Loucy (cell line): ENCODE data around the gene HOXB4.

ENCODE experiments used
- H2AFZ ChIP-seq: fragments of 200-600 bp; sonication (generic); 2 replicates; pipeline ENCODE4 v1.6.0; 2016; ENCODE audit warnings: antibody characterized with exemption, mild to moderate bottlenecking, low read length, moderate library complexity
- H3F3A ChIP-seq: fragments of 200-600 bp; 2 replicates; pipeline ENCODE4 v1.6.0; 2016; ENCODE audit warnings: antibody characterized with exemption, low read depth, mild to moderate bottlenecking
- H3K27me3 ChIP-seq: fragments of 200-600 bp; sonication (generic); 2 replicates; pipeline ENCODE4 v1.6.1; 2014; ENCODE audit warnings: low read length, mild to moderate bottlenecking; ENCODE audit not compliant: insufficient read depth, poor library complexity, severe bottlenecking
- H3K36me3 ChIP-seq: fragments of 200-600 bp; sonication (generic); 2 replicates; pipeline ENCODE4 v1.6.1; 2016; ENCODE audit warnings: low read length; ENCODE audit not compliant: insufficient read depth
- H3K4me1 ChIP-seq: fragments of 200-600 bp; sonication (generic); 2 replicates; pipeline ENCODE4 v1.5.1; 2014; ENCODE audit warnings: low read length, mild to moderate bottlenecking; ENCODE audit not compliant: insufficient read depth, poor library complexity, severe bottlenecking
- H3K4me2 ChIP-seq: fragments of 200-600 bp; sonication (generic); 2 replicates; pipeline ENCODE4 v1.6.0; 2014; ENCODE audit warnings: antibody characterized with exemption, low read length, low read depth, mild to moderate bottlenecking; ENCODE audit not compliant: poor library complexity, severe bottlenecking
- H3K4me3 ChIP-seq: fragments of 200-600 bp; sonication (generic); 2 replicates; pipeline ENCODE4 v1.5.1; 2014; ENCODE audit warnings: low read length, mild to moderate bottlenecking, mixed read lengths; ENCODE audit not compliant: poor library complexity, severe bottlenecking
- H3K79me2 ChIP-seq: fragments of 200-600 bp; sonication (generic); 2 replicates; pipeline ENCODE4 v1.6.1; 2014; ENCODE audit warnings: low read length; ENCODE audit not compliant: insufficient read depth
- H3K9ac ChIP-seq: fragments of 200-600 bp; sonication (generic); 2 replicates; pipeline ENCODE4 v1.6.0; 2014; ENCODE audit warnings: mild to moderate bottlenecking, low read depth, low read length, moderate library complexity; ENCODE audit not compliant: poor library complexity, severe bottlenecking
- H3K9me2 ChIP-seq: fragments of 200-600 bp; sonication (generic); replicated peaks from 2 replicates; pipeline ENCODE4 v1.6.1; 2016; ENCODE audit warnings: low read depth, low read length, mixed read lengths
- H3K9me3 ChIP-seq: fragments of 200-600 bp; sonication (generic); 2 replicates; pipeline ENCODE4 v1.6.1; 2014; ENCODE audit warnings: mild to moderate bottlenecking, antibody characterized with exemption, low read length, low read depth; ENCODE audit not compliant: insufficient read depth
- H4K20me1 ChIP-seq: fragments of 200-600 bp; sonication (generic); 2 replicates; pipeline ENCODE4 v1.6.0; 2014; ENCODE audit warnings: antibody characterized with exemption, low read length, mild to moderate bottlenecking; ENCODE audit not compliant: insufficient read depth, poor library complexity, severe bottlenecking
- CTCF ChIP-seq: fragments of 200-600 bp; sonication (generic); conservative IDR thresholded peaks from 2 replicates; pipeline ENCODE4 v1.5.1; 2014; ENCODE audit warnings: mild to moderate bottlenecking, antibody characterized with exemption, low read length
- EZH2phosphoT487 ChIP-seq: fragments of 200-600 bp; IDR thresholded peaks from 2 replicates; pipeline ENCODE4 v1.6.1; 2018; ENCODE audit warnings: antibody characterized with exemption, mild to moderate bottlenecking, moderate library complexity, borderline replicate concordance

Gene HOXB4

GRCh38 chr17:48612456-48612853, 34.3 kb upstream of the HOXB4 start:
- H3K4me1 ChIP-seq = peaks cover 35% of the 10 kb centered on the region
- H3F3A ChIP-seq = peaks cover 8% of the 10 kb centered on the region; the same call in 1 of the 2 replicates
- peaks cover 9% of the 10 kb centered on the region for H4K20me1 ChIP-seq
- no peak overlapping the region for H2AFZ ChIP-seq
- H3K4me2 ChIP-seq = peak overlapping the region; percentile 98
- H3K9ac ChIP-seq = peak overlapping the region; percentile 100
- peaks cover 14% of the 10 kb centered on the region for H3K27me3 ChIP-seq
- peak overlapping the region; percentile 89 for H3K4me3 ChIP-seq
- H3K79me2 ChIP-seq = peaks cover 100% of the 10 kb centered on the region
- TF ChIP-seq CTCF (no peak), EZH2phosphoT487 (no peak)
- no peaks in the 10 kb centered on the region for H3K9me2 ChIP-seq
- no peaks in the 10 kb centered on the region for H3K9me3 ChIP-seq
- H3K36me3 ChIP-seq = no peaks in the 10 kb centered on the region

- Histone ChIP-seq H3K9ac (peak overlapping the region; percentile 100), H3F3A (peaks cover 8% of the 10 kb centered on the region; the same call in 1 of the 2 replicates), H3K4me1 (peaks cover 37% of the 10 kb centered on the region), H3K9me3 (no peaks in the 10 kb centered on the region), H3K4me3 (peak overlapping the region; percentile 89), H3K36me3 (no peaks in the 10 kb centered on the region), H2AFZ (no peak overlapping the region), H3K9me2 (no peaks in the 10 kb centered on the region), H3K79me2 (peaks cover 100% of the 10 kb centered on the region), H4K20me1 (peaks cover 9% of the 10 kb centered on the region), H3K27me3 (peaks cover 18% of the 10 kb centered on the region), H3K4me2 (peak overlapping the region; percentile 98)
- TF ChIP-seq EZH2phosphoT487 (no peak), CTCF (no peak)
Measured at GRCh38 chr17:48611681-48612455, 33.7 kb upstream of the HOXB4 start.

GRCh38 chr17:48611213-48611612, 33.1 kb upstream of the HOXB4 start:
- peak overlapping the region; percentile 98 for H3K4me2 ChIP-seq
- peak overlapping the region; percentile 100 for H3K9ac ChIP-seq
- H3K27me3 ChIP-seq = peaks cover 18% of the 10 kb centered on the region
- H4K20me1 ChIP-seq = peaks cover 9% of the 10 kb centered on the region
- no peaks in the 10 kb centered on the region for H3K9me2 ChIP-seq
- peaks cover 100% of the 10 kb centered on the region for H3K79me2 ChIP-seq
- TF ChIP-seq CTCF (no peak), EZH2phosphoT487 (no peak)
- H3F3A ChIP-seq = peaks cover 8% of the 10 kb centered on the region; the same call in 1 of the 2 replicates
- H3K4me1 ChIP-seq = peaks cover 36% of the 10 kb centered on the region
- no peaks in the 10 kb centered on the region for H3K36me3 ChIP-seq
- H2AFZ ChIP-seq = no peak overlapping the region
- H3K9me3 ChIP-seq = no peaks in the 10 kb centered on the region
- peak overlapping the region; percentile 89 for H3K4me3 ChIP-seq
